Skin of body (tissue), 2 donors: ENCODE results near the gene SLC35B2. TPM values are rescaled to one million over a fixed set of nuclear protein-coding genes. Genes with fewer than 3 reads are reported as not detected.

ENCODE experiments used
- DNase-seq: peaks from one replicate; lab custom pipeline; 2025; lab: John Stamatoyannopoulos, UW
- total RNA-seq: library from RNA; depleted of rRNA; stranded (reverse); fragments of >200 nt; gene quantifications from one replicate; pipeline ENCODE4 v1.2.3, GENCODE V29; 2014

SLC35B2 gene
- total RNA-seq, 1 donor from 2014 or later: 26.1 TPM

GRCh38 chr6:44285552-44286284, 28.4 kb upstream of the SLC35B2 start:
- DNase-seq: no peak

DNA sequence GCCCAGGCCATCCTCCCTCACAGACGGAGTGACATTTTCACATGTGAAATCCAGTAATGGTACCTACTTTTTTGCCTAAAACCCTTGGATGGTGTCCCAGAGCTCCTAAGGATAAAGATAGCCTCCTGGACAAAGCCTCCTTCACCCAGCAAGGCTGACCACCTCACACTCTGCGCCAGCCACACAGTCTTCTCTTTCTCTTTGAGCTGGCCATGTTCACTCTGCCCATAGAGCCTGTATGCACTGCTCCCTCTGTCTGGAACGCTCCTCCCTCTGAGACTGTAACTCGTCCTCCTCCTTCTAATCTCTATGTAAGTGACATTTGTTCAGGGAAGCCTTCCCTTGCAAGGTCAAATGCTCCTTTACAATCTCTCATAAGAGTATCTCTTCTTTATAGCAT, 27.5 kb upstream of the SLC35B2 start:
- no peak for DNase-seq

GRCh38 chr6:44284121-44284520, 26.8 kb upstream of the SLC35B2 start:
- no peak for DNase-seq

GRCh38 chr6:44278774-44279697, 21.7 kb upstream of the SLC35B2 start:
- DNase-seq: no peak

DNA sequence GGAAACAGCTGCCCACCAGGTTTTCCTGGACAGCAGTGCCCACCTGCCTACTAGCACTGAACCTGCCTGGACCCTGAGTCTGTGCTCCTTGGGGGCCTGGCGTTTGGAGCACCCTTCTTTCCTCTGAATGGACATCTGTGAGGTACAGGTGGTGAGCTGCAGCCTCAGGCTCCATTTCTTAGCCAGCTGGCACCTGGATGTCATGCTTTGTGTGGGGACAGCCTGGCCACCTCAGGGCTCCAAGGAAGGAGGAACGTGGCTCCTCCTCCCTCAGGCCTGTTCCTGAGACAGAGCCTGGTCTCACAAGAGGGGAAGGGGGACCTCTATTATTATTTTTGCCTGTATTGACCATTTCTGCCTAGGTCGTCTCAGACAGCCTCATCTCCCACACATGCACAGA, 21.0 kb upstream of the SLC35B2 start:
- DNase-seq: no peak

- DNase-seq: no peak
These were observed 20.4 kb upstream of the SLC35B2 start for GRCh38 chr6:44277763-44278162.

DNA sequence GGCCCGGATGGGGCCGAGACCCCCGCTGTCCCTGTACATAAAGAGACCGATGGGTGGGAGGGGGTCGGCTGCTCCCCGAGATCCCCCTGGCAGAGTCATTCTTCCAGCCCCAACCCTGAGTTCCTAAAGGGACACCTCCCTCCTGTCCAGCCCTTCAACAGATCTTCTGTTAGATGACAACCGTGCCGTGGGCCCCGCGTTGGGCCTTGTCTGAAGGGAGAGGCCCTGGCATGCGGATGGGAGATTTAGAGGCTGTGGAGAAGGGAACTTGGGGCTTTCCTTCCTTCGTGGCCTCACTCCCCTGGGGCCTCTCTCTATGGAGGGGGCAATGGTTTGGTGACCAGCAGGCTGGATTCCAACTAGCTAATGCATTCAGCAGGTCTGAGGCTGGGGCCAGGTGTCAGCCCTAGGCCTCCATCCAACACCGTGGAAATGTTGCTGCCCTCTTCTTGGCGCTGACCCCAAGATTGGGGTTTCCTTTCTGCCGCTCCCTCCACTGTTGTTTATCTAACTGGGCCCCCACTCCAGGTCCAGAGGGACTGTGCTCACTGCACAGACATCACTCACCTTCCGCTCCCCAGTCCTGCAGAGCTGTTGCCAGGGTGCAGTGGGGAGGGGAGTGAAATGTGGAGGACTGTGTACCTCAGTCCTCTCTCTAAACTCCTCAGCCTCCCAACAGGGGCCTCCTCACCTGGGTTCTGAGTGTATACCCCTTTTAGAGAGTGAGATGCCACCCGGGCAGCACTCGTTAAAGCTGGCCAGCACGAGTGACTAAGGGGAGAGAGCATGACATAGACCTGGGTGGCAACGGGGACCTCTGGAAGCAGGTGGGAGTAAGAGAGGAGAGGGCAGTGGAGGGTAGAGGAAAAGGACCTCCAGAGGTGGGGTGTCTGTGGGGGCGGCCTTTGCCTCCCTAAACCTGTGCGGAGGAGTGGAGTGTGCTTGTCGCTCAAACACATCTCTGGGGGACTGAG, 19.6 kb upstream of the SLC35B2 start:
- no peak for DNase-seq

GRCh38 chr6:44275749-44276648, 18.7 kb upstream of the SLC35B2 start:
- DNase-seq: no peak

GRCh38 chr6:44275271-44275748, 18.0 kb upstream of the SLC35B2 start:
- no peak for DNase-seq

DNA sequence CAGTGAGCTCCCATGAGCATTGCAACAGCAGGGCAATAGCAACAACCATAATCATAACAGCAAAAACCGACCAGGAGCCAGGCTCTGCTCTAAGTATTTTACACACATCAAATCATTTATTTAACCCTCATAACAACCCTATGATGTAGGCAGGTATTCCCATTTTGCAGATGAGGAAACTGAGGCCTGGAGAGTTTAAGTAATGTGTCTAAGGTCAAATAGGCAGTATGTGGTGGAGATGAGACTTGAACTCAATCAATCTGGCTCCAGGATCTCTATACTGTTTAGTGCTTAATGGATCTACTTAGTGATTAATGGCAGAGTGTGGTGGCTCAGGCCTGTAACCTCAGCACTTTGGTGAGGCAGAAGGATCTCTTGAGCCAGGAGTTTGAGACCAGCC, 16.3 kb upstream of the SLC35B2 start:
- no peak for DNase-seq

- no peak for DNase-seq
These were observed 15.8 kb upstream of the SLC35B2 start for GRCh38 chr6:44272999-44273566.

DNA sequence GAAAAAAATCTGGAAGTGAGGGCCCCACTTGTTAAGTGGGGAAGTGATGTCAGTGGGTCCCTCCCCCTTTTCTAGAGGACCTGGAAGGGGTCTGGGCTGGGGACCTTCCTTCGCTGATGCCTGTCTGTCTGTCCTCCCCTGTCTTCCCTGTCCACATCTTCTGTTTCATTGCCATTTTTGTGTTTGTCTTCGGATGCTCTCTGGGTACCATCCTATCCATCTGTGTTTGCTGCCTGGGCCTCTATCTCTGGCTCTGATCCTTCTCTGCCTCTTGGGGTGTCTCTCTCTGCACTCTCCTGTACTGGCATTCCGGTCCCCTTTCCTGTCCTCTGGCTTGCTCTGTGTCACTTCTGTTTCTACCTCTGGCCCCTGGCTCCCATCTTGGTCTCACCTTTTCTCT, 15.2 kb upstream of the SLC35B2 start:
- no peak for DNase-seq

GRCh38 chr6:44271914-44272313, 14.6 kb upstream of the SLC35B2 start:
- no peak for DNase-seq

DNA sequence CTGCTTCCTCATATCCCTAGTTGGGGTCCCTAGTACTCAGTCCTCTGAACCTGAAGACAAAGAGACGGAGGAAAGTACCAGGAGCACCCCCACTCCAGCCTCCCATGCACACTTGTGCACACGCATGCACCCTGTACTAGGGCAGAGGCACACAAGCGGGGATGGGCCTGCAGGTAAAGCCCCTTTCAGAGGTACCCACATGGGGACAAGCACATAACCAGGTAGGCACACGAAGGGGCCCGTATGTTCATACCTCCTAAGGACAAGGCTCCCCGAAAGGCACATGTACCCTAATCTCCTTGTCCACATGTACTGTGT, 14.0 kb upstream of the SLC35B2 start:
- no peak for DNase-seq

GRCh38 chr6:44270526-44271405, 13.4 kb upstream of the SLC35B2 start:
- no peak for DNase-seq

DNA sequence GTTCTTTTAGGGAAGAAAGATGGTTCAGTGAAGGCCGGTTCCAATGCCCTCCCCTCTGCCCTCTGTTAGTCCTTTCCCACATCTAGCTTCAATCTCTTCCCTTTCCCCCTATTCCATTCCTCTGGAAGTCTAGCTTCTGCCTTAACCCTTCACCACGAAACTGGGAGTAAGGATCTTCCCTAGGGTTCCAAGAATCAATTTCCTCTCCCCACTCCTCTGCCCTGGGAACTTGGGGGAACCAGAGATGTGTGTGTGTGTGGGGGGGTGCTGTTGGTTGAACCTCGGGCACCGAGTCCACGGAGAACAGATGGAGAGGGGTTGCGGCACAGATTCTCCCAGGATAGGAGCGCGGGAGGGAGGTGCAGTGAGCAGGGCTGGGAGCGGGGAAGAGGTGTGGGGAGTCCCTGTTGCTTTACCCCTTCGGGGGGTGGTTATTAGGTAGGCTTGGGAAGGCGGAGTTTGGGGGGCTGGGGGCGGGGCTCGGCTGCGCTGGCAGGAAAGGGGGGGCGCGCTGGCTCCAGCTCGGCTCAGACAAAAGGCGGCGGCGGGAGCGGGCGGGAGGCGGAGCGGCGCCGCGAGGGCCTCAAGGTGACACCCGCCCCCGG, 12.7 kb upstream of the SLC35B2 start, which contains the start of gene TMEM151B:
Gene TMEM151B (plus strand): TSS at position 530 of the 605 bp plus-strand sequence. CDS start 293 bp downstream, outside the sequence.
- no peak for DNase-seq

- no peak for DNase-seq
These were observed 12.0 kb upstream of the SLC35B2 start for GRCh38 chr6:44269178-44269920.
